WTC11 (cell line): ENCODE data around the gene FLT3. TPM values are rescaled to one million over a fixed set of nuclear protein-coding genes. Genes with fewer than 3 reads are reported as not detected.

Experiments
- ATAC-seq: fragments of 200-7000 bp; cut with Tn5 transposase; 2 replicates; pipeline ENCODE4 v1.10.0; 2021; ENCODE audit warnings: mild to moderate bottlenecking, moderate library complexity
- CTCF ChIA-PET: fragments of 300-600 bp; sonication (Branson Sonifier 250); formaldehyde crosslinking; loops from one replicate; lab custom pipeline; 2021; ENCODE audit warnings: antibody characterized with exemption; lab: Charles Lee
- POLR2A ChIA-PET: fragments of 350-600 bp; sonication (Branson Sonifier 250); formaldehyde crosslinking; loops from one replicate; lab custom pipeline; 2021; ENCODE audit warnings: antibody characterized with exemption; lab: Charles Lee
- DNase-seq: peaks from one replicate; pipeline ENCODE4 v3.0.0; 2021; ENCODE audit warnings: low spot score
- H3K27ac Mint-ChIP-seq: 2 replicates; pipeline ENCODE4 v1.8.0; 2021; ENCODE audit warnings: mixed read lengths
- H3K27me3 Mint-ChIP-seq: 2 replicates; pipeline ENCODE4 v1.8.0; 2021; ENCODE audit warnings: low read depth, mild to moderate bottlenecking, moderate library complexity, mixed read lengths
- H3K36me3 Mint-ChIP-seq: 2 replicates; pipeline ENCODE4 v1.8.0; 2021; ENCODE audit warnings: mixed read lengths
- H3K4me1 Mint-ChIP-seq: 2 replicates; pipeline ENCODE4 v1.8.0; 2022; ENCODE audit warnings: mixed read lengths
- H3K4me3 Mint-ChIP-seq: 2 replicates; pipeline ENCODE4 v1.8.0; 2021; ENCODE audit warnings: mild to moderate bottlenecking, moderate library complexity, mixed read lengths
- H3K9me3 Mint-ChIP-seq: 2 replicates; pipeline ENCODE4 v1.8.0; 2021; ENCODE audit warnings: mixed read lengths
- ATF6 ChIP-seq: sonication (generic); formaldehyde crosslinking; IDR thresholded peaks from 2 replicates; pipeline ENCODE4 v1.8.1; 2023; ENCODE audit warnings: mild to moderate bottlenecking, missing genetic modification reagents
- CREB1 ChIP-seq: sonication (generic); formaldehyde crosslinking; IDR thresholded peaks from 2 replicates; pipeline ENCODE4 v1.8.0; 2023; ENCODE audit warnings: mild to moderate bottlenecking, missing genetic modification reagents
- EMX1 ChIP-seq: fragments of 250-450 bp; sonication (Bioruptor Pico); IDR thresholded peaks from 2 replicates; pipeline ENCODE4 v1.8.0; 2021; ENCODE audit warnings: mild to moderate bottlenecking
- ETV6 ChIP-seq: sonication (generic); formaldehyde crosslinking; IDR thresholded peaks from 2 replicates; pipeline ENCODE4 v1.8.1; 2022; ENCODE audit warnings: mild to moderate bottlenecking, missing genetic modification reagents
- IRF1 ChIP-seq: sonication (generic); formaldehyde crosslinking; IDR thresholded peaks from 2 replicates; pipeline ENCODE4 v1.8.0; 2023; ENCODE audit warnings: missing genetic modification reagents
- JAZF1 ChIP-seq: fragments of 250-450 bp; sonication (Bioruptor Pico); IDR thresholded peaks from 2 replicates; pipeline ENCODE4 v1.9.0; 2021; ENCODE audit warnings: moderate library complexity, mild to moderate bottlenecking, inconsistent platforms
- JUN ChIP-seq: sonication (generic); formaldehyde crosslinking; IDR thresholded peaks from 2 replicates; pipeline ENCODE4 v1.8.0; 2023; ENCODE audit warnings: mild to moderate bottlenecking, missing genetic modification reagents
- KAT7 ChIP-seq: sonication (generic); formaldehyde crosslinking; IDR thresholded peaks from 2 replicates; pipeline ENCODE4 v1.8.1; 2023; ENCODE audit warnings: missing genetic modification reagents, mild to moderate bottlenecking, borderline replicate concordance
- NFATC4 ChIP-seq: fragments of 250-450 bp; sonication (Bioruptor Pico); IDR thresholded peaks from 2 replicates; pipeline ENCODE4 v1.9.0; 2021; ENCODE audit warnings: mild to moderate bottlenecking
- NR2C2 ChIP-seq: sonication (generic); formaldehyde crosslinking; IDR thresholded peaks from 2 replicates; pipeline ENCODE4 v1.8.0; 2022; ENCODE audit warnings: mild to moderate bottlenecking, missing genetic modification reagents
- OVOL2 ChIP-seq: fragments of 250-450 bp; sonication (Bioruptor Pico); IDR thresholded peaks from 2 replicates; pipeline ENCODE4 v1.9.0; 2021; ENCODE audit warnings: mild to moderate bottlenecking, borderline replicate concordance
- PRDM15 ChIP-seq: sonication (generic); formaldehyde crosslinking; IDR thresholded peaks from 2 replicates; pipeline ENCODE4 v1.8.0; 2022; ENCODE audit warnings: missing genetic modification reagents
- RORB ChIP-seq: fragments of 250-450 bp; sonication (Bioruptor Pico); IDR thresholded peaks from 2 replicates; pipeline ENCODE4 v1.9.0; 2021; ENCODE audit warnings: mild to moderate bottlenecking
- ZNF281 ChIP-seq: sonication (generic); formaldehyde crosslinking; IDR thresholded peaks from 2 replicates; pipeline ENCODE4 v1.8.0; 2023; ENCODE audit warnings: mild to moderate bottlenecking, missing genetic modification reagents
- ZNF512 ChIP-seq: sonication (generic); formaldehyde crosslinking; IDR thresholded peaks from 2 replicates; pipeline ENCODE4 v1.8.1; 2022; ENCODE audit warnings: missing genetic modification reagents, borderline replicate concordance
- total RNA-seq: library from RNA; stranded (reverse); gene quantifications from 3 replicates; pipeline ENCODE4 v1.2.3, GENCODE V29; 2021
- TF ChIP-seq, protein P1 (sequence below): sonication (generic); formaldehyde crosslinking; IDR thresholded peaks from 2 replicates; pipeline ENCODE4 v1.8.0; 2023; ENCODE audit warnings: missing genetic modification reagents, mild to moderate bottlenecking, borderline replicate concordance
- TF ChIP-seq, protein P2 (sequence below): fragments of 250-450 bp; sonication (Bioruptor Pico); IDR thresholded peaks from 2 replicates; pipeline ENCODE4 v2.1.2; 2022; ENCODE audit warnings: mild to moderate bottlenecking, moderate library complexity

FLT3 gene
- total RNA-seq, 1 experiment from 2014 or later: 0.15 TPM

GRCh38 chr13:27982361-27982760 is 118.0 kb downstream of the FLT3 start:
- DNase-seq: no peak
- H3K27me3 Mint-ChIP-seq: peaks cover 98% of the 10 kb centered on the region
- no peaks in the 10 kb centered on the region for H3K9me3 Mint-ChIP-seq
- ATAC-seq: no peak
- no peak overlapping the region for H3K27ac Mint-ChIP-seq
- H3K36me3 Mint-ChIP-seq: peaks cover 5% of the 10 kb centered on the region; the same call in 1 of the 2 replicates
- no peak overlapping the region for H3K4me3 Mint-ChIP-seq
- POLR2A ChIA-PET: no interaction called here
- CTCF ChIA-PET: interaction anchor here (1.1 to 12.5 kb wide), 6 partner anchors 15 to 620 kb away, joined by 3 to 134 read pairs (median 5); partner anchors contain the start of gene CDX2
- TF ChIP-seq JUN (CRISPR knock-in tag) (no peak), ZNF512 (CRISPR knock-in tag) (no peak), NR2C2 (CRISPR knock-in tag) (no peak), RORB (no peak), CREB1 (no peak), KAT7 (CRISPR knock-in tag) (no peak), IRF1 (CRISPR knock-in tag) (no peak), ZNF281 (no peak), ATF6 (no peak), NFATC4 (no peak)
- TF ChIP-seq, protein P1, sequence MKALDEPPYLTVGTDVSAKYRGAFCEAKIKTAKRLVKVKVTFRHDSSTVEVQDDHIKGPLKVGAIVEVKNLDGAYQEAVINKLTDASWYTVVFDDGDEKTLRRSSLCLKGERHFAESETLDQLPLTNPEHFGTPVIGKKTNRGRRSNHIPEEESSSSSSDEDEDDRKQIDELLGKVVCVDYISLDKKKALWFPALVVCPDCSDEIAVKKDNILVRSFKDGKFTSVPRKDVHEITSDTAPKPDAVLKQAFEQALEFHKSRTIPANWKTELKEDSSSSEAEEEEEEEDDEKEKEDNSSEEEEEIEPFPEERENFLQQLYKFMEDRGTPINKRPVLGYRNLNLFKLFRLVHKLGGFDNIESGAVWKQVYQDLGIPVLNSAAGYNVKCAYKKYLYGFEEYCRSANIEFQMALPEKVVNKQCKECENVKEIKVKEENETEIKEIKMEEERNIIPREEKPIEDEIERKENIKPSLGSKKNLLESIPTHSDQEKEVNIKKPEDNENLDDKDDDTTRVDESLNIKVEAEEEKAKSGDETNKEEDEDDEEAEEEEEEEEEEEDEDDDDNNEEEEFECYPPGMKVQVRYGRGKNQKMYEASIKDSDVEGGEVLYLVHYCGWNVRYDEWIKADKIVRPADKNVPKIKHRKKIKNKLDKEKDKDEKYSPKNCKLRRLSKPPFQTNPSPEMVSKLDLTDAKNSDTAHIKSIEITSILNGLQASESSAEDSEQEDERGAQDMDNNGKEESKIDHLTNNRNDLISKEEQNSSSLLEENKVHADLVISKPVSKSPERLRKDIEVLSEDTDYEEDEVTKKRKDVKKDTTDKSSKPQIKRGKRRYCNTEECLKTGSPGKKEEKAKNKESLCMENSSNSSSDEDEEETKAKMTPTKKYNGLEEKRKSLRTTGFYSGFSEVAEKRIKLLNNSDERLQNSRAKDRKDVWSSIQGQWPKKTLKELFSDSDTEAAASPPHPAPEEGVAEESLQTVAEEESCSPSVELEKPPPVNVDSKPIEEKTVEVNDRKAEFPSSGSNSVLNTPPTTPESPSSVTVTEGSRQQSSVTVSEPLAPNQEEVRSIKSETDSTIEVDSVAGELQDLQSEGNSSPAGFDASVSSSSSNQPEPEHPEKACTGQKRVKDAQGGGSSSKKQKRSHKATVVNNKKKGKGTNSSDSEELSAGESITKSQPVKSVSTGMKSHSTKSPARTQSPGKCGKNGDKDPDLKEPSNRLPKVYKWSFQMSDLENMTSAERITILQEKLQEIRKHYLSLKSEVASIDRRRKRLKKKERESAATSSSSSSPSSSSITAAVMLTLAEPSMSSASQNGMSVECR: no peak
- peaks cover 26% of the 10 kb centered on the region for H3K4me1 Mint-ChIP-seq

DNA sequence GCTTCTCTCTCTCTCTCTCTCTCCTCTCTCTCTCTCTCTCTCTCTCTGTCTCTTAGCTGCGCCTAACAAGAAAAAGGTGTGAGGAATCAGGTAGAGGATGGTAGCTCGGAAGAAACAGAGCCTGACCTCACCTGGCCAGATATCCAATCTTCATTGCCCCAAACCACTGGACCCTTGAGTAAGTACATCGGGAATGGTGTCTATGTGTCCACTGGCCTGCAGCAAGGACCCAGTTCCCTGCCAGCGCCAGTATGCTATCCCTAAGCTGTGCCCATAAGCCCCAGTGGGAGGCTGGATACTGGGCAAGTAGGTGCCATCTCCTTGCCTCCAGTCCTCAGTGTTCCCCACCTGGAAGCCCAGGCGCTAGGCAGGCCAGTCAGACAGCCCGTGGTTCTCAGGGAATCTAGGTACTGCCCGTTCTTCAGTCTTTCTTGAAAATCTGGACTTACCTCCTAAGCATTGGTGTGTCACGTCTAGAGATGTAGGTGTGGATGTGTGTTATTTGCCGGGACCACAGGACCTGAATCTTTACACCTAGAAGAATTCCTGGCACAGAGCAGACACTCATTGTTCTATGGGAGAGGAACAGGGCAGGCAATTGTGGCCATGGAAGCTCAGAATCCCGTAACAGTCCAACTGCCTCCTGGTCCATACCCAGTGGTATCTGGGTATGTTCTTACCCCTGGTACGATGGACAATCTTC is 119.2 kb downstream of the FLT3 start:
- POLR2A ChIA-PET: interaction anchor here (0.6 kb wide), 1 partner anchor 17 kb away, joined by 3 read pairs; no protein-coding TSS in a partner anchor
- ATAC-seq (no peak), DNase-seq (no peak)
- H3K36me3 Mint-ChIP-seq: peaks cover 5% of the 10 kb centered on the region; the same call in 1 of the 2 replicates
- peaks cover 98% of the 10 kb centered on the region for H3K27me3 Mint-ChIP-seq
- no peak overlapping the region for H3K4me3 Mint-ChIP-seq
- CTCF ChIA-PET: interaction anchor here (1.1 to 12.5 kb wide), 4 partner anchors 21 to 619 kb away, joined by 3 to 134 read pairs (median 6); no protein-coding TSS in a partner anchor
- peaks cover 30% of the 10 kb centered on the region for H3K4me1 Mint-ChIP-seq
- no peak overlapping the region for H3K27ac Mint-ChIP-seq
- H3K9me3 Mint-ChIP-seq: no peaks in the 10 kb centered on the region
- TF ChIP-seq, protein P2, sequence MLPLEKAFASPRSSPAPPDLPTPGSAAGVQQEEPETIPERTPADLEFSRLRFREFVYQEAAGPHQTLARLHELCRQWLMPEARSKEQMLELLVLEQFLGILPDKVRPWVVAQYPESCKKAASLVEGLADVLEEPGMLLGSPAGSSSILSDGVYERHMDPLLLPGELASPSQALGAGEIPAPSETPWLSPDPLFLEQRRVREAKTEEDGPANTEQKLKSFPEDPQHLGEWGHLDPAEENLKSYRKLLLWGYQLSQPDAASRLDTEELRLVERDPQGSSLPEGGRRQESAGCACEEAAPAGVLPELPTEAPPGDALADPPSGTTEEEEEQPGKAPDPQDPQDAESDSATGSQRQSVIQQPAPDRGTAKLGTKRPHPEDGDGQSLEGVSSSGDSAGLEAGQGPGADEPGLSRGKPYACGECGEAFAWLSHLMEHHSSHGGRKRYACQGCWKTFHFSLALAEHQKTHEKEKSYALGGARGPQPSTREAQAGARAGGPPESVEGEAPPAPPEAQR (CRISPR knock-in tag): no peak
- TF ChIP-seq KAT7 (CRISPR knock-in tag) (no peak), EMX1 (CRISPR knock-in tag) (no peak), OVOL2 (CRISPR knock-in tag) (no peak), PRDM15 (no peak), ETV6 (CRISPR knock-in tag) (no peak), JAZF1 (CRISPR knock-in tag) (no peak)
